A172 (cell line): Measurements from ENCODE around the gene RAVER1. TPM values are rescaled to one million over a fixed set of nuclear protein-coding genes. Genes with fewer than 3 reads are reported as not detected.
A peak's percentile ranks its signal among the peaks of the same experiment; 100 is the strongest.
"Not testable (repeated sequence)": the region's sequence is repeated elsewhere in the genome, so short reads cannot be mapped to it uniquely, and the experiment has no call there.

Experiments
- DNase-seq: peaks from one replicate; pipeline ENCODE4 v3.0.0-alpha.2; 2015; ENCODE audit warnings: low spot score
- total RNA-seq: library from RNA; depleted of rRNA; stranded (reverse); fragments of >200 nt; shearing (Covaris generic); gene quantifications from 2 replicates; pipeline ENCODE4 v1.2.3, GENCODE V29; 2014

RAVER1 gene
- total RNA-seq, 1 experiment from 2014 or later: 34.9 TPM

DNA sequence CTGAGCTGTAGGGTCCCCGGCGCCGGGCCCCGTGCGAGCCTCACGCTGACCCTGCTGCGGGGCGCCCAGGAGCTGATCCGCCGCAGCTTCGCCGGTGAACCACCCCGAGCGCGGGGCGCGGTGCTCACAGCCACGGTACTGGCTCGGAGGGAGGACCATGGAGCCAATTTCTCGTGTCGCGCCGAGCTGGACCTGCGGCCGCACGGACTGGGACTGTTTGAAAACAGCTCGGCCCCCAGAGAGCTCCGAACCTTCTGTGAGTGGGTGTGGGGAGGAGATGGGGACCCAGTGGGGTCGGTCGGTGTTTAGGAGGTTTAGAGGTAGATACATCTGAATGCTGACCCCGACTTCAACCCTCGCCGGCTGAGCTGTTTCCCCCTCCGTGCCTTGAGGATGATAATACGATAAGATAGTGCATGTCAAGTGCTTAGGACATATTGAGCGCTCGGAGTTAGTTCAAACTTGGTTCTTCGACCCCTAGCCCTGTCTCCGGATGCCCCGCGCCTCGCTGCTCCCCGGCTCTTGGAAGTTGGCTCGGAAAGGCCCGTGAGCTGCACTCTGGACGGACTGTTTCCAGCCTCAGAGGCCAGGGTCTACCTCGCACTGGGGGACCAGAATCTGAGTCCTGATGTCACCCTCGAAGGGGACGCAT lies 41.6 kb downstream of the RAVER1 start:
- DNase-seq: no peak

GRCh38 chr19:10290876-10291553 lies 42.3 kb downstream of the RAVER1 start:
- peak; percentile 33 for DNase-seq

DNA sequence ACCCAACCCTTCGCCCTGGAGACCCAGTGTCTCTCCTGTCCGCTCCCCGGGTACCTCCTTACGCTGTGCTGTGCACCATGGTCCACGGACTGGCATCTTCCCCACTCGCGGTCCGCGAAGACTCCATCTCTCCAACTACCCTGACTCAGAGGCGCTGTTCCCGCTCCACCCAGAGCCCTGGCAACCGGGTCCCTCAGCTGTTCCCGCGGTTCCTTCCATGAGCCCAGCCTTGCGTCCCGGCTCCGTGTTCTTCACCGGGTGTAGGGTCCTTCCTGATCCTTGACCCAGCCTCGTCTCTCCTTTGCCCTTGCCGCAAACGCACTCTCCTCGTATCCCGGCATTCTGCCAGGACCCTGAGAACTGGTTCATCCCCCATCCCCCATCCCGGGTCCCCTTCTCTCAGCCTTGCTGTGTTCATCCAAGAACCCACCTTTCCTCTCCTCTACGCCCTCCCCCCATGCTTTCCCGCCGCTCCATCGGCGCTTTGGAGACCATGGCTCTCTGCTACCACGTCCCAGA lies 42.9 kb downstream of the RAVER1 start:
- no peak for DNase-seq

DNA sequence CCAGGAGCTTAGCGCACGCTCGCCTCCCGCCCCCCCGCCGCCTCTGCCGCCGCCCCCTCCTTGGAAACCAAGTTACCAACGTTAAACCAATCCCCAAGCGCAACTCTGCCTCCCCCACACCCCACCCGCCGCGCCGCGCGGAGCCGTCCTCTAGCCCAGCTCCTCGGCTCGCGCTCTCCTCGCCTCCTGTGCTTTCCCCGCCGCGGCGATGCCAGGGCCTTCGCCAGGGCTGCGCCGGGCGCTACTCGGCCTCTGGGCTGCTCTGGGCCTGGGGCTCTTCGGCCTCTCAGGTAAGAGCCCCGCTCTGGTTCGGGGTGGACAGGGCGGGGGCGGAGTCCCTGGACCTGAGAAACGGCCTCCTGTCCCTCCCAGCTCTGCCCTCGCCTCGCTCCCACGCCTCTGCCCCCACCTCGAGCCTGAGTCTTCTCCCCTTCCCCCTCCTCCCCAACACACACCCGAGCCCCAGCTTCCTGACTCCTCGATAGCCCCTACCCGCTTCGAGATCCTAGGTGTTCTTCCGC lies 43.4 kb downstream of the RAVER1 start, which contains the start of gene ICAM5:
ICAM5 (plus strand) TSS at position 117 of the 521 bp plus-strand sequence; CDS start at position 209, 92 bp downstream.
- DNase-seq: no peak

DNA sequence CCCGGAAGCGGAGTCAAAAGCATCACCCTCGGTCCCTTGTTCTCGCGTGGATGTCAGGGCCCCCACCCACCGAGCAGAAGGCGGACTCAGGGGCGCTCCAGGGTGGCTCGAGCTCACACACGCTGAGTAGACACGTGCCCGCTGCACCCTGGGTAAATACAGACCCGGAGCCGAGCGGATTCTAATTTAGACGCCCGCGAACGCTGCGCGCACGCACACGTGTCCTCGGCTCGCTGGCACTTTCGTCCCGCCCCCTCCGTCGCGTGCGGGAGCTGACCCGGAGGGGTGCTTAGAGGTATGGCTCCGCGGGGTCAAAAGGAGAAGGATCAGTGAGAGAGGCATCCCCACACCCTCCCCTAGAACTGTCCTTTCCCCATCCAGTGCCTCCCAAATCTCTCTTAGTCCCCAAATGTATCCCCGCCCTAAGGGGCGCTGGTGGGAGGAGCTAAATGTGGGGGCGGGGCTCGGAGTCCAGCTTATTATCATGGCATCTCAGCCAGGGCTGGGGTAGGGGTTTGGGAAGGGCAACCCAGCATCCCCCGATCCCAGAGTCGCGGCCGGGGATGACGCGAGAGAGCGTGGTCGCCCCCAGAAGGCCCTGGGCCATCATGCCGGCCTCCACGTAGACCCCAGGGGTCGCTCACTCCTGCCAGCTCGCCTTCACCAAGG lies 44.0 kb downstream of the RAVER1 start:
- no peak for DNase-seq

DNA sequence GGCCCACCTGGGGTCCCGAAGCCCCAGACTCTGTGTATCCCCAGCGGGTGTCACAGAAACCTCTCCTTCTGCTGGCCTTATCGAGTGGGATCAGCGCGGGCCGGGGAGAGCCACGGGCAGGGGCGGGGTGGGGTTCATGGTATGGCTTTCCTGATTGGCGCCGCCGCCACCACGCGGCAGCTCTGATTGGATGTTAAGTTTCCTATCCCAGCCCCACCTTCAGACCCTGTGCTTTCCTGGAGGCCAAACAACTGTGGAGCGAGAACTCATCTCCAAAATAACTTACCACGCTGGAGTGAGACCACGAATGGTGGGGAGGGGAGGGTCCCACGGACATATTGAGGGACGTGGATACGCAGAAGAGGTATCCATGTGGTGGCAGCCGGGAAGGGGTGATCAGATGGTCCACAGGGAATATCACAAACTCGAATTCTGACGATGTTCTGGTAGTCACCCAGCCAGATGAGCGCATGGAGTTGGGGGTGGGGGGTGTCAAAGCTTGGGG lies 44.6 kb downstream of the RAVER1 start:
- DNase-seq: no peak

GRCh38 chr19:10286803-10287737 lies 46.3 kb downstream of the RAVER1 start, which contains the start of gene ICAM4:
ICAM4 (plus strand) TSS chr19:10286955; CDS start chr19:10287013, 58 bp downstream.
- no peak for DNase-seq

DNA sequence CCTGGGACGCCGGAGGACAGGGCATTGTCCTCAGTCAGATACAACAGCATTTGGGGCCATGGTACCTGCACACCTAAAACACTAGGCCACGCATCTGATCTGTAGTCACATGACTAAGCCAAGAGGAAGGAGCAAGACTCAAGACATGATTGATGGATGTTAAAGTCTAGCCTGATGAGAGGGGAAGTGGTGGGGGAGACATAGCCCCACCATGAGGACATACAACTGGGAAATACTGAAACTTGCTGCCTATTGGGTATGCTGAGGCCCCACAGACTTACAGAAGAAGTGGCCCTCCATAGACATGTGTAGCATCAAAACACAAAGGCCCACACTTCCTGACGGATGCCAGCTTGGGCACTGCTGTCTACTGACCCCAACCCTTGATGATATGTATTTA lies 47.9 kb downstream of the RAVER1 start:
- DNase-seq: no peak

GRCh38 chr19:10284960-10285278 lies 48.4 kb downstream of the RAVER1 start:
- no peak for DNase-seq

GRCh38 chr19:10284065-10284959 lies 49.0 kb downstream of the RAVER1 start:
- DNase-seq: no peak

DNA sequence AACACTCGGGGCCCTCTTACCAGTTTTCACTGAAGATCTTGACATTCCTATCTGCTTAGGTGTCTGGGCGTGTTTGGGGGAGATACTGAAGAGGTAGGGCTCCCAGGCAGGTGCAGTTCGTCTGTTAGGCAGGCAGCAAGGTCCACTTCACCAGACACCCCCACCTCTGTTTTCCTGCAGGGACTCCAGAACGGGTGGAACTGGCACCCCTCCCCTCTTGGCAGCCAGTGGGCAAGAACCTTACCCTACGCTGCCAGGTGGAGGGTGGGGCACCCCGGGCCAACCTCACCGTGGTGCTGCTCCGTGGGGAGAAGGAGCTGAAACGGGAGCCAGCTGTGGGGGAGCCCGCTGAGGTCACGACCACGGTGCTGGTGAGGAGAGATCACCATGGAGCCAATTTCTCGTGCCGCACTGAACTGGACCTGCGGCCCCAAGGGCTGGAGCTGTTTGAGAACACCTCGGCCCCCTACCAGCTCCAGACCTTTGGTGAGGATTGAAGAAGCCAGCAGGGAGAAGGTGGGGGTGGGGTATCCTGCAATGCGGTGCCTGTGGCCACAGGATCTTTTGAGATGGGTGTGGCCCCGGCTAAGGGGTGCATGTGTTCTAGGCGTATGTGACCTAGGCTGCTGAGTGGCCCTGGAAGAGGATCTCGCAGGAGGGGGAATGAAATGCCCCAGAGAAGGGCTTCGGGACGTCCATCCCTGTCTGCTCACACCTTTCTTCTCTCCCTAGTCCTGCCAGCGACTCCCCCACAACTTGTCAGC lies 49.8 kb downstream of the RAVER1 start:
- peak; percentile 33 for DNase-seq

DNA sequence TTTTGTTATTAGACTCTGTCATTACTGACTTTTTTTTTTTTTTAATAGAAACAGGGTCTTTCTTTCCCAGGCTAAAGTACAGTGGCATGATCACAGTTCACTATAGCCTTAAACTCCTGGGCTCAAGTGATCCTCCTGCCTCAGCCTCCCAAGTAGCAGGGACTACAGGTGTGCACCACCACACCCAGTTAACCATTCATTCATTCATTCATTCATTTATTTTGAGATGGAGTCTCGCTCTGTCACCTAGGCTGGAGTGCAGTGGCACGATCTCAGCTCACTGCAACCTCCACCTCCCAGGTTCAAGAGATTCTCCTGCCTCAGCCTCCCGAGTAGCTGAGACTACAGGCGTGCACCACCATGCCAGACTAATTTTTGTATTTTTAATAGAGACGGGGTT lies 51.3 kb downstream of the RAVER1 start:
- not testable (repeated sequence) for DNase-seq

GRCh38 chr19:10279737-10280442 lies 53.4 kb downstream of the RAVER1 start:
- DNase-seq: no peak

DNA sequence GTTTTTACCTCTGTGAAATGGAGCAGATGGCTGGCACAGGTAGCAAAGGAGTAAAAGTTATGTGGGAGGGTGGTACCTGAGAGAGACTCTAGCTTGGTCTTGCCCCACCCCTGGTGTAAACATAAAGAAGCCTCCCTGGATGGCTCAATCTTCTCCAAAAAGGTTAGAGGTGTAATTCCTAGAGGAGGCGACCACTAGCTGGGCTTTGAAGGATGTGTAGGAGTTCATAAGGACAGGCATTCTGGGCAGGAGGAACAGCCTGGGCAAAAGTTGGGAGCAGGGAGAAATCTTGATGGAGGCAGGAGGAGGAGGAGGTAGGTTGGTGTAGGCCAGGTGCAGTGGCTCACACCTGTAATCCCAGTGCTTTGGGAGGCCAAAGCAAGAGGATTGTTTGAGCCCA lies 54.4 kb downstream of the RAVER1 start:
- DNase-seq: no peak

GRCh38 chr19:10277795-10278589 lies 55.3 kb downstream of the RAVER1 start:
- no peak for DNase-seq

DNA sequence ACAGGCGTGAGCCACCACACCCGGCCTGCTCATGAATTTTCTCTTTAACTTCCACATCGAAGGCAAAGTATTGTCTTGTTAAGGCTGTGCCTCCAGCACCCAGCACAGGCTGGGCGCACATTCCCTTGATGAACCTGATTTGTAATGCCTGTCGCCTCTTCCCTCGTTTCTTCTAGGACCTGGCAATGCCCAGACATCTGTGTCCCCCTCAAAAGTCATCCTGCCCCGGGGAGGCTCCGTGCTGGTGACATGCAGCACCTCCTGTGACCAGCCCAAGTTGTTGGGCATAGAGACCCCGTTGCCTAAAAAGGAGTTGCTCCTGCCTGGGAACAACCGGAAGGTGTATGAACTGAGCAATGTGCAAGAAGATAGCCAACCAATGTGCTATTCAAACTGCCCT lies 58.7 kb downstream of the RAVER1 start:
- DNase-seq: no peak

- DNase-seq: no peak
These were observed 61.7 kb downstream of the RAVER1 start for GRCh38 chr19:10271543-10272086.
